Endothelial cell of umbilical vein (primary cell): ENCODE measurements around the gene CCM2. TPM values are rescaled to one million over a fixed set of nuclear protein-coding genes. Genes with fewer than 3 reads are reported as not detected.

Experiments
- BruUV-seq: library from RNA; stranded (reverse); fragments of 400-500 nt; replicated peaks from 2 replicates; lab custom pipeline; 2021; lab: Mats Ljungman, UMichigan
- CTCF ChIA-PET: fragments of 300-600, 350-600 bp; sonication (Branson Sonifier 250); formaldehyde crosslinking; loops from one replicate; lab custom pipeline; 2021; ENCODE audit warnings: antibody characterized with exemption, inconsistent platforms; lab: Charles Lee
- POLR2A ChIA-PET: fragments of 300-600, 350-600 bp; sonication (Branson Sonifier 250); formaldehyde crosslinking; loops from one replicate; lab custom pipeline; 2021; ENCODE audit warnings: antibody characterized with exemption, inconsistent platforms; lab: Charles Lee
- DNase-seq: peaks from one replicate; pipeline ENCODE4 v3.0.0-alpha.2; 2011; ENCODE audit warnings: low read depth, low spot score
- FAIRE-seq: peaks from 2 replicates; lab custom pipeline; 2011; peaks lifted over from hg19 to GRCh38; lab: Jason Lieb, UNC
- H2AFZ ChIP-seq: 2 replicates; pipeline ENCODE4 v1.6.0; 2012; ENCODE audit warnings: low read depth, low read length, control low read depth, inconsistent platforms
- H3K27ac ChIP-seq: 2 replicates; pipeline ENCODE4 v1.5.1; 2011; ENCODE audit warnings: low read depth, mild to moderate bottlenecking, control low read depth, low read length, moderate library complexity; ENCODE audit not compliant: insufficient read depth
- H3K27me3 ChIP-seq, 2 experiments: 2 replicates each; pipeline versions ENCODE4 v1.6.0 to v1.6.1; 2011; ENCODE audit warnings: low read length in 2 of 2, mixed read lengths in 1 of 2; ENCODE audit not compliant: control insufficient read depth in 2 of 2, insufficient read depth in 2 of 2
- H3K36me3 ChIP-seq, 2 experiments: 2 replicates in 1 of 2; 3 replicates in 1 of 2; pipeline ENCODE4 v1.5.1; 2011; ENCODE audit warnings: low read length in 2 of 2, mild to moderate bottlenecking in 1 of 2, moderate library complexity in 1 of 2; ENCODE audit not compliant: control insufficient read depth in 2 of 2, insufficient read depth in 2 of 2; ENCODE audit errors: extremely low read depth in 1 of 2
- H3K4me1 ChIP-seq: 3 replicates; pipeline ENCODE4 v1.5.1; 2011; ENCODE audit warnings: mild to moderate bottlenecking, low read length; ENCODE audit not compliant: control insufficient read depth, insufficient read depth; ENCODE audit errors: extremely low read depth
- H3K4me2 ChIP-seq: 2 replicates; pipeline ENCODE4 v1.6.1; 2011; ENCODE audit warnings: low read length, control low read depth, mixed read lengths; ENCODE audit not compliant: insufficient read depth
- H3K4me3 ChIP-seq, 3 experiments: fragments of 200-600 bp in 1 of 3; sonication (generic), shearing (Covaris generic) in 1 of 3; replicated peaks in 1 of 3; 2 replicates each; pipeline ENCODE4 v1.5.1; 2011 to 2016; ENCODE audit warnings: control low read depth in 3 of 3, low read length in 3 of 3, mild to moderate bottlenecking in 2 of 3, inconsistent platforms in 1 of 3, low read depth in 1 of 3, moderate library complexity in 1 of 3; ENCODE audit not compliant: insufficient read depth in 1 of 3
- H3K79me2 ChIP-seq: 2 replicates; pipeline ENCODE4 v1.6.0; 2012; ENCODE audit warnings: low read length, inconsistent platforms; ENCODE audit not compliant: control insufficient read depth, insufficient read depth
- H3K9ac ChIP-seq: replicated peaks from 2 replicates; pipeline ENCODE3; 2011; ENCODE audit warnings: low read length, control low read depth; ENCODE audit not compliant: insufficient read depth; ENCODE audit errors: extremely low read depth
- H3K9me1 ChIP-seq: replicated peaks from 3 replicates; pipeline ENCODE4 v1.6.0; 2011; ENCODE audit warnings: mild to moderate bottlenecking, low read length; ENCODE audit not compliant: control insufficient read depth, insufficient read depth; ENCODE audit errors: extremely low read depth
- H3K9me3 ChIP-seq: replicated peaks from 2 replicates; pipeline ENCODE4 v1.5.1; 2012; ENCODE audit warnings: low read length, inconsistent platforms; ENCODE audit not compliant: control insufficient read depth, insufficient read depth
- H4K20me1 ChIP-seq: replicated peaks from 2 replicates; pipeline ENCODE3; 2011; ENCODE audit warnings: mild to moderate bottlenecking, low read length; ENCODE audit not compliant: control insufficient read depth, insufficient read depth; ENCODE audit errors: extremely low read depth
- CTCF ChIP-seq, 2 donors: IDR thresholded peaks; 1 replicate in 1 of 2; 2 replicates in 1 of 2; pipeline ENCODE4 v1.5.1; 2011; ENCODE audit warnings: low read length in 2 of 2, mild to moderate bottlenecking in 2 of 2, moderate library complexity in 2 of 2, control low read depth in 1 of 2, inconsistent platforms in 1 of 2, low read depth in 1 of 2; ENCODE audit not compliant: insufficient read depth in 1 of 2; ENCODE audit errors: extremely low read depth in 1 of 2
- EZH2 ChIP-seq: IDR thresholded peaks from 2 replicates; pipeline ENCODE4 v1.6.1; 2012; ENCODE audit warnings: borderline replicate concordance, low read depth, mild to moderate bottlenecking, moderate library complexity, low read length, inconsistent platforms; ENCODE audit not compliant: severe bottlenecking
- FOS ChIP-seq: IDR thresholded peaks from 2 replicates; pipeline ENCODE4 v1.6.1; 2011; ENCODE audit warnings: mild to moderate bottlenecking, low read length, moderate library complexity, borderline replicate concordance; ENCODE audit not compliant: insufficient read depth
- GATA2 ChIP-seq: IDR thresholded peaks from 2 replicates; pipeline ENCODE4 v1.7.0; 2011; ENCODE audit warnings: low read depth, mild to moderate bottlenecking, moderate library complexity, mixed read lengths, low read length; ENCODE audit not compliant: insufficient read length, insufficient read depth
- JUN ChIP-seq: IDR thresholded peaks from 2 replicates; pipeline ENCODE4 v1.6.1; 2011; ENCODE audit warnings: borderline replicate concordance, low read depth; ENCODE audit not compliant: insufficient read length, insufficient read depth
- MYC ChIP-seq: IDR thresholded peaks from one replicate; pipeline ENCODE4 v1.6.1; 2011; ENCODE audit warnings: mild to moderate bottlenecking, low read depth, low read length
- POLR2A ChIP-seq: IDR thresholded peaks from 2 replicates; pipeline ENCODE4 v1.6.1; 2012; ENCODE audit warnings: low read depth, mild to moderate bottlenecking, control low read depth, low read length
- POLR2AphosphoS5 ChIP-seq: IDR thresholded peaks from 2 replicates; pipeline ENCODE4 v1.6.1; 2012; ENCODE audit warnings: low read depth, mild to moderate bottlenecking, control low read depth, low read length, moderate library complexity; ENCODE audit not compliant: insufficient read depth
- dilution Hi-C: fragments of 300-500 bp; cut with MboI; formaldehyde crosslinking; loops from one replicate; pipeline ENCODE4 v1.15.0; 2019; ENCODE audit warnings: low sequenced_read_pairs; ENCODE audit not compliant: extremely low pct_ligation_motif_present
- intact Hi-C: fragments of 100-400 bp; cut with micrococcal nuclease; formaldehyde crosslinking; loops from one replicate; pipeline ENCODE4 v1.10.0; 2022
- polyA plus RNA-seq, 4 experiments: library from polyadenylated mRNA; depleted of rRNA in 3 of 4; stranded (reverse) in 3 of 4; unstranded in 1 of 4; fragments of >200 nt; gene quantifications; 2 replicates each; pipeline versions ENCODE4 v1.2.1 to v1.2.3, GENCODE V29; 2011 to 2012; ENCODE audit warnings: missing spikeins in 1 of 4
- total RNA-seq: library from RNA; stranded (reverse); gene quantifications from 2 replicates; pipeline ENCODE4 v1.2.3, GENCODE V29; 2021
- TF ChIP-seq, protein P1 (sequence below): IDR thresholded peaks from 2 replicates; pipeline ENCODE4 v1.6.1; 2011; ENCODE audit not compliant: insufficient read depth, insufficient read length

The CCM2 gene
- total and polyA plus RNA-seq, 2 donors (not counting 3 experiments of a cell fraction or from before 2014, with no cell fraction given) = 66.1 to 70.4 TPM

DNA sequence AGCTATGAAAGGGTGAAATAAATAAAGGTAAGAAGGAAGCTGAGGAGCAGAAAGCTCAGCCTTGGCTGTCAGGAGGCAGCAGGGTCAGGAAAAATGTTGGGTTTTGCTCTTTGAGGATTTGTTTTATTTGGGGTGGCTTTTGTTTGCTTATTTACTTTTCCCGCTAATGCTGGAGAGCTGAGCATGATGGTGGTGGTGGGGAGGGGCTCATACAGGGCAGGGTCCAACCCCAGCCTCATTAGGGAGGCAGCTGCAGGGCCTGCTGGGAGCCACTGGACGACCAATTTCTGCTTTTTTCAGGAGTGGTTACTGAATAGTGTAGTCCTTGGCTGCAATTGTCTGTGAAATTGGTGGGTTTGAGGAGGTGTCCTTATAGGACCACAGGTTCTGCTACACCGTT, 36.3 kb downstream of the CCM2 start:
- intact Hi-C loops = no loop called here
- FAIRE-seq (no peak), DNase-seq (no peak)
- H3K4me2 ChIP-seq = no peak overlapping the region
- dilution Hi-C loops = no loop called here
- H3K9me1 ChIP-seq = no peaks in the 10 kb centered on the region
- H3K4me1 ChIP-seq = no peaks in the 10 kb centered on the region
- peaks cover 44% of the 10 kb centered on the region for H3K79me2 ChIP-seq
- H4K20me1 ChIP-seq = peaks cover 4% of the 10 kb centered on the region
- H3K36me3 ChIP-seq = peaks cover 3 to 11% of the 10 kb centered on the region in 2 experiments
- no peaks in the 10 kb centered on the region for H3K9me3 ChIP-seq
- TF ChIP-seq CTCF (IDR thresholded peaks at IDR 0.05; ENCODE audit: extremely low read depth in 1 of 2, insufficient read depth in 1 of 2, low read depth in 1 of 2, low read length in 2 of 2) = no peak
- H3K27ac ChIP-seq = no peak overlapping the region
- ChIA-PET POLR2A (no interaction called here), CTCF (interaction anchor here (1.0 to 3.6 kb wide), 3 partner anchors 9 to 63 kb away, joined by 3 to 9 read pairs (median 3); no protein-coding TSS in a partner anchor)
- H2AFZ ChIP-seq = no peak overlapping the region
- no peak overlapping the region for H3K9ac ChIP-seq
- H3K4me3 ChIP-seq = no peak overlapping the region
- no peaks in the 10 kb centered on the region for H3K27me3 ChIP-seq
- BruUV-seq = no TSS peak

GRCh38 chr7:45036796-45037195, 36.8 kb downstream of the CCM2 start:
- Histone ChIP-seq H3K4me1 (no peaks in the 10 kb centered on the region), H3K9me3 (no peaks in the 10 kb centered on the region), H3K4me3 (no peak overlapping the region), H3K27me3 (no peaks in the 10 kb centered on the region), H3K9ac (no peak overlapping the region), H3K36me3 (peaks cover 7 to 15% of the 10 kb centered on the region in 2 experiments), H3K9me1 (no peaks in the 10 kb centered on the region), H3K4me2 (no peak overlapping the region), H4K20me1 (peaks cover 4% of the 10 kb centered on the region), H3K79me2 (peaks cover 44% of the 10 kb centered on the region), H3K27ac (no peak overlapping the region), H2AFZ (no peak overlapping the region)
- FAIRE-seq = no peak
- no TSS peak for BruUV-seq
- TF ChIP-seq MYC (no peak), GATA2 (no peak), POLR2A (no peak), CTCF (IDR thresholded peaks at IDR 0.05; ENCODE audit: extremely low read depth in 1 of 2, insufficient read depth in 1 of 2, low read depth in 1 of 2, low read length in 2 of 2) (no peak), JUN (no peak), FOS (no peak), POLR2AphosphoS5 (no peak), EZH2 (no peak)
- TF ChIP-seq, protein P1, sequence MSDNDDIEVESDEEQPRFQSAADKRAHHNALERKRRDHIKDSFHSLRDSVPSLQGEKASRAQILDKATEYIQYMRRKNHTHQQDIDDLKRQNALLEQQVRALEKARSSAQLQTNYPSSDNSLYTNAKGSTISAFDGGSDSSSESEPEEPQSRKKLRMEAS = no peak
- POLR2A ChIA-PET = no interaction called here
- intact Hi-C loops (no loop called here), dilution Hi-C loops (no loop called here)
- no peak for DNase-seq
- CTCF ChIA-PET = interaction anchor here (0.6 to 3.6 kb wide), 4 partner anchors 10 to 63 kb away, joined by 3 to 9 read pairs (median 3); no protein-coding TSS in a partner anchor
